ENCODE measurements around the gene UNG. TPM values are rescaled to one million over a fixed set of nuclear protein-coding genes. Genes with fewer than 3 reads are reported as not detected.

UNG gene
- polyA plus RNA-seq, 5 donors = 45.4 to 57.4 (median 48.4) TPM

DNA sequence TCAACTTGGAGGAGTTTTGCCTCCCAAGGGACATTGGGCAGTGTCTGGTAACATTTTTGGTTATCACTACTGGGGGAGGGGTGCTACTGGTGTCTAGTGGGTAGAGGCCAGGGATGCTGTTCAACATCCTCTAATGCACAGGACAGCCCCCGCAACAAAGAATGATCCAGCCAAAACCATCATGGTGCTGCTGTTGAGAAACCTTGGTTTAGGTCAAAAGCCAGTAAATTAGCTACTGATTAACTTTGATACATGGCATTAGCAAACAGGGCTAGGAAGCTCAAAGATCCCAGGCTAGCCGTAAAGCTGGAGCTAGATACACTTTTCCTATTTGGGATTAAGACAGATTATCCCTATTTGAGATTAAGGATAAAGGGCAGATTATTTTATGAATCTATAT is 13.0 kb upstream of the UNG start:
- no peak for DNase-seq

GRCh38 chr12:109085590-109085989 is 11.8 kb upstream of the UNG start:
- DNase-seq = no peak

- DNase-seq = no peak
Measured at GRCh38 chr12:109087250-109087649, 10.1 kb upstream of the UNG start.

DNA sequence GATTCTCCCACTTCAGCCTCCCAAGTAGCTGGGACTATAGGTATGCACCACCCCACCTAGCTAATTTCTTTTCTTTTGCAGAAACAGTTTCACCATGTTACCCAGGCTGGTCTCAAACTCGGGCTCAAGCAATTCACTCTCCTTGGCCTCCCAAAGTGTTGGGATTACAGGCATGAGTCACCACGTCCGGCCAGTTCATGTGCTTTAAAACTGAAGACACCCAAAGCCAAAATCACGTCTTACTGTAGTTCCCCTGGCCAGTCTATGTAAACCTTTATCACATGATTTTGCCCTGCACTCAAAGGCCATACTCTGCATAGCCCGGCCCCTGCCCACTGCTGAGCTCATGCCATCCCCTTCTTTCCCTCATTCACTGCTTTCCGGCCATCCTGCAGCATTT is 8.6 kb upstream of the UNG start:
- DNase-seq = no peak

GRCh38 chr12:109089683-109090082 is 7.7 kb upstream of the UNG start:
- no peak for DNase-seq

DNA sequence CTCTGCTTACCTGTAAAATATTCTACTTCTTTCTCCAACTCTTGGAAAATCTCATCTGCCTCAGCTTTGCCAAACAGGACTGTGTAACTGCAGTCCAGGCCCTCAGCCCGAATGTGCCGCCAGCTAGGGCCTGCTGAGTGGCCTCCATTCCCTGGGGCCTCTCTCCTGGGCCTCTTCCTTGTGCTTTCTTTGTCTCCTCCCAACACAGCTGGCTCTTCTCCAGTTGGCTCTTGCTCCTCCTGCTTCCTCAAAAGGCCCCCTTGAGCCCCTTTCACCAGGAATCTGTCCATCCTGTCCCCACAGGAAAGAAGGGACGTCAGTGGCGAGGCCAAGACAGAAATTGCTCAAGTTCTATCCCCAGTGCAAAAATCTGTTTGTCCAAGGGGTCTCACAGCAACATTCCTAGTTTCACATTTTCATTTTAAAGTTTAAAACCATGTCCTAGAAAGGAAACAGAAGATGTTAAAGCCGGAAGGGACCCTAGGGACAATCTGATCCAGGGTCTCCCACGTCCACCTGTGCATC is 4.8 kb upstream of the UNG start:
- DNase-seq = no peak

- peak; percentile 89 to 91 for DNase-seq
Measured at GRCh38 chr12:109093022-109093918, 4.1 kb upstream of the UNG start, which contains the start of gene ALKBH2. ALKBH2 (minus strand) TSS chr12:109093472; CDS start chr12:109092786, 686 bp downstream.

DNA sequence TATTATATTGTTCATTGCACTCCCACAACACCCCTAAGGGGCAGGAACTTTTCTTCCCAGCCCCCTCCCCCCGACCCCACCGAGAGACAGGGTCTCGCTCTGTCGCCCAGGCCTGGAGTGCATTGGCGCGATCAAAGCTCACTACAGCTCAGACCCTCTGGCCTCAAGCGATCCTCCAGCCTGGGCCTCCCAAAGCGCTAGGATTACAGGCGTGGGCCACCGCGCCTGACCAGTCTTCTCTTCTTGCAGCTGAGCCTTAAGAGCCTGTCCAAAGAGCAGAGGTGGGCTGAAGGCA is 310 bp upstream of the UNG start:
- DNase-seq = no peak

DNA sequence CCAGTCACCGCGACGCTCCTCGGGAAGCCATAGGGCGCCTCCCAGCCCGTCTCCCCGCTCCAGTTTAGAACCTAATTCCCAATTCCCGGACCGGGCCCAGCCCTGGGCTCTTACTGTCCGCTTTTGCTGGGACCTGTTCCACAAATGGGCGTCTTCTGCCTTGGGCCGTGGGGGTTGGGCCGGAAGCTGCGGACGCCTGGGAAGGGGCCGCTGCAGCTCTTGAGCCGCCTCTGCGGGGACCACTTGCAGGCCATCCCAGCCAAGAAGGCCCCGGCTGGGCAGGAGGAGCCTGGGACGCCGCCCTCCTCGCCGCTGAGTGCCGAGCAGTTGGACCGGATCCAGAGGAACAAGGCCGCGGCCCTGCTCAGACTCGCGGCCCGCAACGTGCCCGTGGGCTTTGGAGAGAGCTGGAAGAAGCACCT is 797 bp downstream of the UNG start:
- peak in 1 of 2 donors; percentile 87 for DNase-seq

- no peak for DNase-seq
Measured at GRCh38 chr12:109098651-109099050, 1.3 kb downstream of the UNG start.

DNA sequence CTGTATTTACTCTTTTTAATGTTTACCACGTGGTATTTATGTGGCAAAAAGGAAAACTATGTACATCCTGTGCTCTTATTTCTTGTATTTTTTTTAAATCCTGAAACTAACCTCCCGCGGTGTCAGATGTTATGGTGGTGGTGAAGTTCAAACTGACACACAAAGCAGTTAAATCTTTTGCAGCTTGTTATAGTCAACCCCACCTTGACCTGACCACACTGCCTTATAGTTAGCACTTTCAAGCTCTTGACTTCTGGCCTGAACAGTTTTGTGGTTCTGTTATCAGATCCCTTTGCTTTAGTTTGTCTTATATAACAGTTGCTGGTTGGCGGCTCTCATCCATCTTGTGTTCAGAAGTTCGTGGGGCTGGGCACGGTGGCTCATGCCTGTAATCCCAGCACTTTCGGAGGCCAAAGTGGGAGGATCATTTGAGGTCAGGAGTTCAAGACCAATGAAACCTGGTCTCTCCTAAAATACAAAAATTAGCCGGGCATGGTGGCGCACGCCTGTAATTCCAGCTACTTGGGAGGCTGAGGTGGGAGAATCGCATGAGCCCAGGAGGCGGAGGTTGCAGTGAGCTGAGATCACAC is 2.1 kb downstream of the UNG start:
- no peak for DNase-seq

- DNase-seq = no peak
Measured at GRCh38 chr12:109100741-109101140, 3.3 kb downstream of the UNG start.

DNA sequence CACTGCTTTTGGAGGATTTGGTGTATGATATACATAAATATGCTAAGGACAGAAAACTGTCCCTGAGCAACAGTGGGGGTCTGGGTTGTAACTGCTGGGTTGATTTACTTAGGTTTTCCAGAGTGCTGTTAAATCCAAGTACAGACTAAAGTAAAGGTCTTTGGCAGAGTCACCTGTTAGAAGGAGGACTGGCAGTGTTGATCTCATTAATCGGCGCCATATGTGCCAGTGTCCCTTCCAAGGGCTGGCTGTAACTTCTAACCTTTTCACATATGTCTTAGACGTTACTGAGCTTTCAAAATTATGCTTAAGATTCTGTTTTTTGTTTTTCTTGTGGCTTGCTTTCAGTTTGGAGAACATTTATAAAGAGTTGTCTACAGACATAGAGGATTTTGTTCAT is 5.1 kb downstream of the UNG start:
- no peak for DNase-seq

GRCh38 chr12:109105176-109105575 is 7.8 kb downstream of the UNG start:
- no peak for DNase-seq

GRCh38 chr12:109109746-109110350 is 12.5 kb downstream of the UNG start:
- peak in 1 of 2 donors; percentile 45 for DNase-seq

- DNase-seq = peak; percentile 86 to 88
Measured at GRCh38 chr12:109110988-109111495, 13.6 kb downstream of the UNG start.

- no peak for DNase-seq
Measured at GRCh38 chr12:109112720-109113465, 15.5 kb downstream of the UNG start.

DNA sequence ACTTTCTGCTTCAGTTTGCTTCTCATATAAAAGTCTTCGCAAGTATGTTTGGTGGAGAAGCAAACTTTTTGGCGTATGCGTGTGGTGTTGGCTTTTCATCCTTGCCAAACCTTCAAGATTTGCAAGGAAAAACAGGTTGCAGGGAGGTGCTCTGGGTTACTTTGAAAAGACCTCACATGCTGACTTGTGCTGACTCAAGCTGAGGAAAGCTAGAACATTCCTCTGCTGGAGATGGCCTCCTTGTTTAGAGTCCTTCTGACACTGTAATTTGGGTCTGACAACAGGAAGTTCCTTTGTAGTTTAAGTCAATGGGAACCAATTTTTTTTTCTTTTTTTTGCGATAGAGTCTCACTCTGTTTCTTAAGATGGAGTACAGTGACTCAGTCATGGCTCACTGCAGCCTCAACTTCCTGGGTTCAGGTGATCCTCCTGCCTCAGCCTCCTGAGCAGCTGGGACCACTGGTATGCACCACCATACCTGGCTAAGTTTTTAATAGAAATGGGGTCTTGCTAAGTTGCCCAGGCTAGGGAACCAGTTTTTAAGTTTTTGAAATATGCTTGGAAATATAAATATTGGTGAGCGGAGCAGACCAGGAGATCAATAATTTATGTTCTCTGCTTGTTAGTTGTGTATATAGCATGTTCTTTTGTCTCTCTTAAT is 16.4 kb downstream of the UNG start:
- DNase-seq = no peak

DNA sequence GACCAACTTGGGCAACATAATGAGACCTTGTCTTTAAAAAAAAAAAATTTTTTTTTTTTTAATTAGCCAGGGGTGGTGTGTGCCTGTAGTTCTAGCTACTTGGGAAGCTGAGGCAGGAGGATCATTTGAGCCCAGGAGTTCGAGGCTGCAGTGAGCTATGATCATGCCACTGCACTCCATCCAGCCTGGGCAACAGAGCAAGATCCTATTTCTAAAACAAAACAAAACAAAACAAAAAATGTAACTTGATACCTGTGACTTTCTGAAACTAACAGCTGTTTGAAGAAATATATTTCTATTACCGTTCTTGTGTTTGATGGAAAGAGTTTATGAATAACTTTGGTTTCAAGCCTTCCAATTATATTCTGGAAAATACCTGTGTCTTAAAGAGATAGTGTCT is 17.2 kb downstream of the UNG start:
- no peak for DNase-seq

- DNase-seq = no peak
Measured at GRCh38 chr12:109115404-109115757, 18.0 kb downstream of the UNG start.

All from right lung (tissue), 5 donors.